ENCODE data around the gene KCNC1. TPM values are rescaled to one million over a fixed set of nuclear protein-coding genes. Genes with fewer than 3 reads are reported as not detected.

KCNC1 gene
- polyA plus RNA-seq, 1 donor, result 2.1 TPM

GRCh38 chr11:17772704-17773600 lies 38.4 kb downstream of the KCNC1 start:
- no peak for DNase-seq (ENCODE audit: low read depth)

- no peak for DNase-seq (ENCODE audit: low read depth)
Measured at GRCh38 chr11:17773674-17774073, 39.1 kb downstream of the KCNC1 start.

GRCh38 chr11:17774232-17775034 lies 39.9 kb downstream of the KCNC1 start:
- no peak for DNase-seq (ENCODE audit: low read depth)

GRCh38 chr11:17775035-17775348 lies 40.4 kb downstream of the KCNC1 start:
- no peak for DNase-seq (ENCODE audit: low read depth)

- no peak for DNase-seq (ENCODE audit: low read depth)
Measured at GRCh38 chr11:17775507-17776211, 41.1 kb downstream of the KCNC1 start.

- DNase-seq (ENCODE audit: low read depth), result no peak
Measured at GRCh38 chr11:17776212-17776875, 41.8 kb downstream of the KCNC1 start.

GRCh38 chr11:17777086-17777737 lies 42.6 kb downstream of the KCNC1 start:
- DNase-seq (ENCODE audit: low read depth), result no peak

GRCh38 chr11:17777738-17778091 lies 43.1 kb downstream of the KCNC1 start:
- no peak for DNase-seq (ENCODE audit: low read depth)

- no peak for DNase-seq (ENCODE audit: low read depth)
Measured at GRCh38 chr11:17778352-17778751, 43.8 kb downstream of the KCNC1 start.

GRCh38 chr11:17778956-17779860 lies 44.6 kb downstream of the KCNC1 start:
- DNase-seq (ENCODE audit: low read depth), result no peak

- DNase-seq (ENCODE audit: low read depth), result no peak
Measured at GRCh38 chr11:17779861-17780594, 45.4 kb downstream of the KCNC1 start.

- DNase-seq (ENCODE audit: low read depth), result no peak
Measured at GRCh38 chr11:17780668-17781067, 46.1 kb downstream of the KCNC1 start.

- no peak for DNase-seq (ENCODE audit: low read depth)
Measured at GRCh38 chr11:17781221-17781620, 46.6 kb downstream of the KCNC1 start.

- DNase-seq (ENCODE audit: low read depth), result no peak
Measured at GRCh38 chr11:17781626-17782025, 47.0 kb downstream of the KCNC1 start.

GRCh38 chr11:17782145-17782544 lies 47.6 kb downstream of the KCNC1 start:
- no peak for DNase-seq (ENCODE audit: low read depth)

GRCh38 chr11:17782603-17783337 lies 48.2 kb downstream of the KCNC1 start:
- DNase-seq (ENCODE audit: low read depth), result no peak

- DNase-seq (ENCODE audit: low read depth), result no peak
Measured at GRCh38 chr11:17783878-17784277, 49.3 kb downstream of the KCNC1 start.

- no peak for DNase-seq (ENCODE audit: low read depth)
Measured at GRCh38 chr11:17786824-17787525, 52.4 kb downstream of the KCNC1 start.

All from forelimb muscle (tissue), 1 donor.